ENCODE measurements around the gene KLHL26. TPM values are rescaled to one million over a fixed set of nuclear protein-coding genes. Genes with fewer than 3 reads are reported as not detected.

Gene KLHL26
- total and polyA plus RNA-seq, 9 of the 15 experiments (the other 6 are each of a cell fraction or from before 2014, with no cell fraction given), result 0.13 to 13.3 (median 1.4) TPM

GRCh38 chr19:18589380-18590272 is 47.2 kb upstream of the KLHL26 start (continued):
- TF ChIP-seq TGIF2 (CRISPR knock-in tag; IDR thresholded peaks at IDR 0.05), result no peak
- TF ChIP-seq MTA3 (IDR thresholded peaks at IDR 0.05; ENCODE audit: borderline replicate concordance), result no peak
- no peak for TF ChIP-seq CREBBP (IDR thresholded peaks at IDR 0.05; ENCODE audit: low read depth, low read length)
- no peak for TF ChIP-seq ZHX1 (conservative IDR thresholded peaks at IDR 0.05; ENCODE audit: low read length)
- TF ChIP-seq FOXJ2 (tag; IDR thresholded peaks at IDR 0.05), result no peak
- no peak for TF ChIP-seq TAF9B (IDR thresholded peaks at IDR 0.05; ENCODE audit: partially characterized antibody)
- TF ChIP-seq CEBPZ (IDR thresholded peaks at IDR 0.05; ENCODE audit: borderline replicate concordance, low read depth, low read length), result no peak
- TF ChIP-seq LCOR (CRISPR knock-in tag; IDR thresholded peaks at IDR 0.05), result peak; percentile 17; the same call in 1 of the 2 replicates
- no peak for TF ChIP-seq ATF1 (CRISPR knock-in tag; IDR thresholded peaks at IDR 0.05)
- no peak for TF ChIP-seq ATF1 (tag; IDR thresholded peaks at IDR 0.05)
- peak; percentile 88 for TF ChIP-seq ZFX (CRISPR knock-in tag; IDR thresholded peaks at IDR 0.05)
- TF ChIP-seq ETS1 (conservative IDR thresholded peaks at IDR 0.05; ENCODE audit: control insufficient read depth, low read depth, low read length), result peak; percentile 82
- no peak for TF ChIP-seq NR2F6 (CRISPR knock-in tag; IDR thresholded peaks at IDR 0.05)
- peak; percentile 71; the same call in 1 of the 2 replicates for TF ChIP-seq ZNF165 (CRISPR knock-in tag; IDR thresholded peaks at IDR 0.05; ENCODE audit: borderline replicate concordance)
- TF ChIP-seq MCM3 (IDR thresholded peaks at IDR 0.05), result no peak
- no peak for TF ChIP-seq E4F1 (CRISPR knock-in tag; IDR thresholded peaks at IDR 0.05; ENCODE audit: borderline replicate concordance)
- peak; percentile 64 for TF ChIP-seq MXI1 (IDR thresholded peaks at IDR 0.05; ENCODE audit: low read depth, low read length)
- TF ChIP-seq U2AF2 (optimal IDR thresholded peaks at IDR 0.05; ENCODE audit: low read depth, low read length), result no peak
- no peak for TF ChIP-seq ZNF316 (IDR thresholded peaks at IDR 0.05)
